Stimulated activated CD4-positive, alpha-beta T cell treated with anti-CD3 and anti-CD28 coated beads, Interleukin-2, amount 100 ng/mL, for 48 hours (primary cell): Measurements from ENCODE around the gene NHSL2.
"Not testable (repeated sequence)": the region's sequence is repeated elsewhere in the genome, so short reads cannot be mapped to it uniquely, and the experiment has no call there.

ENCODE experiments used
- DNase-seq, 2 donors: peaks; one replicate each; pipeline ENCODE4 v3.0.0-alpha.2; 2020

The NHSL2 gene

GRCh38 chrX:71910643-71910985, at the start of gene NHSL2:
Gene NHSL2, plus strand, starts transcription at chrX:71910845.
- no peak for DNase-seq

GRCh38 chrX:71867680-71868079, 43.0 kb upstream of the NHSL2 start:
- DNase-seq: no peak

- DNase-seq: not testable (repeated sequence)
Observed at GRCh38 chrX:71869566-71869965, 41.1 kb upstream of the NHSL2 start.

GRCh38 chrX:71870208-71871098, 40.2 kb upstream of the NHSL2 start:
- no peak for DNase-seq

- DNase-seq: no peak
Observed at GRCh38 chrX:71871367-71871766, 39.3 kb upstream of the NHSL2 start.

GRCh38 chrX:71872542-71873458, 37.8 kb upstream of the NHSL2 start:
- DNase-seq: no peak

GRCh38 chrX:71873459-71873833, 37.2 kb upstream of the NHSL2 start:
- DNase-seq: no peak

- not testable (repeated sequence) for DNase-seq
Observed at GRCh38 chrX:71876841-71877240, 33.8 kb upstream of the NHSL2 start.

GRCh38 chrX:71885099-71885498, 25.5 kb upstream of the NHSL2 start:
- DNase-seq: no peak

GRCh38 chrX:71895607-71896006, 15.0 kb upstream of the NHSL2 start:
- no peak for DNase-seq

- DNase-seq: no peak
Observed at GRCh38 chrX:71906144-71906543, 4.5 kb upstream of the NHSL2 start.

- DNase-seq: no peak
Observed at GRCh38 chrX:71908387-71908786, 2.3 kb upstream of the NHSL2 start.

GRCh38 chrX:71909956-71910355, 689 bp upstream of the NHSL2 start:
- DNase-seq: no peak

- peak; percentile 4 to 11 for DNase-seq
Observed at GRCh38 chrX:71910986-71911730, 513 bp downstream of the NHSL2 start.

GRCh38 chrX:71911731-71912050, 1.0 kb downstream of the NHSL2 start:
- no peak for DNase-seq

- no peak for DNase-seq
Observed at GRCh38 chrX:71912156-71912555, 1.5 kb downstream of the NHSL2 start.

- no peak for DNase-seq
Observed at GRCh38 chrX:71913156-71913950, 2.7 kb downstream of the NHSL2 start.

GRCh38 chrX:71917621-71918343, 7.1 kb downstream of the NHSL2 start:
- DNase-seq: no peak

- DNase-seq: no peak
Observed at GRCh38 chrX:71919431-71919830, 8.8 kb downstream of the NHSL2 start.

GRCh38 chrX:71919886-71920285, 9.2 kb downstream of the NHSL2 start:
- no peak for DNase-seq

GRCh38 chrX:71922686-71923085, 12.0 kb downstream of the NHSL2 start:
- DNase-seq: no peak

- no peak for DNase-seq
Observed at GRCh38 chrX:71923516-71923915, 12.9 kb downstream of the NHSL2 start.
